AG09309 (cell line): Measurements from ENCODE around the gene PTGDS.

ENCODE experiments used
- DNase-seq: peaks from one replicate; pipeline ENCODE4 v3.0.0-alpha.2; 2010; ENCODE audit warnings: low read depth
- H3K4me3 ChIP-seq: 2 replicates; pipeline ENCODE4 v1.5.1; 2011; ENCODE audit warnings: mild to moderate bottlenecking, low read depth, low read length, moderate library complexity; ENCODE audit not compliant: control insufficient read depth
- CTCF ChIP-seq: IDR thresholded peaks from 2 replicates; pipeline ENCODE4 v1.5.1; 2011; ENCODE audit warnings: mild to moderate bottlenecking, low read depth, low read length, inconsistent platforms; ENCODE audit not compliant: insufficient read depth, control insufficient read depth; ENCODE audit errors: missing control alignments

PTGDS gene

GRCh38 chr9:136963341-136963740 lies 14.0 kb upstream of the PTGDS start:
- TF ChIP-seq CTCF, result no peak
- H3K4me3 ChIP-seq, result no peak overlapping the region
- no peak for DNase-seq

- no peak overlapping the region for H3K4me3 ChIP-seq
- no peak for TF ChIP-seq CTCF
- no peak for DNase-seq
Observed at GRCh38 chr9:136963751-136964150, 13.6 kb upstream of the PTGDS start.

GRCh38 chr9:136964171-136964689 lies 13.1 kb upstream of the PTGDS start:
- H3K4me3 ChIP-seq, result no peak overlapping the region
- TF ChIP-seq CTCF, result no peak
- DNase-seq, result no peak

- no peak overlapping the region for H3K4me3 ChIP-seq
Observed at GRCh38 chr9:136964833-136965422, 12.4 kb upstream of the PTGDS start.

GRCh38 chr9:136965771-136966484 lies 11.4 kb upstream of the PTGDS start:
- DNase-seq, result no peak
- no peak for TF ChIP-seq CTCF
- no peak overlapping the region for H3K4me3 ChIP-seq

More at GRCh38 chr9:136964833-136965422, 12.4 kb upstream of the PTGDS start:
- no peak for DNase-seq
- no peak for TF ChIP-seq CTCF

- H3K4me3 ChIP-seq, result no peak overlapping the region
- no peak for TF ChIP-seq CTCF
- no peak for DNase-seq
Observed at GRCh38 chr9:136968333-136969127, 8.8 kb upstream of the PTGDS start.
